Left forelimb (tissue), 1 donor: Measurements from ENCODE around the gene YWHAE.
"Not testable (repeated sequence)": the region's sequence is repeated elsewhere in the genome, so short reads cannot be mapped to it uniquely, and the experiment has no call there.

ENCODE experiments used
- DNase-seq: peaks from one replicate; pipeline ENCODE4 v3.0.0-alpha.2; 2018; ENCODE audit warnings: low spot score

YWHAE gene

DNA sequence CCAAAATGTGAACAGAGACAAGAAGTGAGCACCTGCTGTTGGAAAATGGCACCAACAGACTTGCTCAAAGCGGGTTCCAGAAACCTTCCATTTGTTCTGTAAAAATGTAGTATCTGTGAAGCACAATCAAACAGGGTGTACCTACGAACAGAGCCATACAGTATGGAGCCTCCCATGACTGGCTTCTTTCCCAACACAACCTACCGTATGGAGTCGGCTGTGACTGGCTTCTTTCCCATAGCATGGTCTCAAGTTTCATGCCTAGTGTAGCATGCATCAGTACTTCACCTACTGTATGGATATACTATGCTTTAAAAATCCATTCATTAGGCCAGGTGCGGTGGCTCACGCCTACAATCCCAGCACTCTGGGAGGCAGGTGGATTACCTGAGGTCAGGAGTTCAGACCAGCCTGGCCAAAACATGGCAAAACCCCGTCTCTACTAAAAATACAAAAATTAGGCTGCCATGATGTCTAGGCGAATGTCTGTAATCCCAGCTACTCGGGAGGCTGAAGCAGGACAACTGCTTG lies 26.2 kb downstream of the YWHAE start:
- no peak for DNase-seq

GRCh38 chr17:1372618-1373017 lies 27.4 kb downstream of the YWHAE start:
- DNase-seq = no peak

GRCh38 chr17:1371893-1372590 lies 28.0 kb downstream of the YWHAE start:
- DNase-seq = no peak

DNA sequence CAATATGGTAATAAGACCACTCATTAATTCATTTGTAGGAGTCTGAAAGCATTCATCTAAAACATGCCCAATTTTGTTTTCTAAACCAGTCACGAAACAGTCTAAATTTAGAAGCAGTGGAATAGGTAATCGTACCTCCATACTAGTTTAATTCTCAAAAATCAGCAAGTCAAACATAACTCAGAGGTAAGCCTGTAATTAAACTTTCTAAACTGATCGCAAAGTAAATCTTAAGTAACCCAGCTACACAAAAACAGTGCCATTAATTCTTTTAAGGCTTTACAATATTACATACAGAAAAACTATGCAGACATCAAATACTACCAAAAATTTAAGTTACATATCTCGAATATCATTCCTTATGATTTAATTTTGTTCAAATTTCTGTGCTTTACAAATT lies 31.4 kb downstream of the YWHAE start:
- no peak for DNase-seq

GRCh38 chr17:1367351-1367745 lies 32.7 kb downstream of the YWHAE start:
- DNase-seq = no peak

GRCh38 chr17:1366234-1366633 lies 33.8 kb downstream of the YWHAE start:
- DNase-seq = no peak

GRCh38 chr17:1365445-1366039 lies 34.5 kb downstream of the YWHAE start:
- peak; percentile 70 for DNase-seq

- DNase-seq = no peak
Measured at GRCh38 chr17:1362964-1363363, 37.1 kb downstream of the YWHAE start.

- DNase-seq = no peak
Measured at GRCh38 chr17:1362065-1362848, 37.8 kb downstream of the YWHAE start.

- no peak for DNase-seq
Measured at GRCh38 chr17:1360975-1361374, 39.0 kb downstream of the YWHAE start.

- DNase-seq = not testable (repeated sequence)
Measured at GRCh38 chr17:1360315-1360714, 39.7 kb downstream of the YWHAE start.

DNA sequence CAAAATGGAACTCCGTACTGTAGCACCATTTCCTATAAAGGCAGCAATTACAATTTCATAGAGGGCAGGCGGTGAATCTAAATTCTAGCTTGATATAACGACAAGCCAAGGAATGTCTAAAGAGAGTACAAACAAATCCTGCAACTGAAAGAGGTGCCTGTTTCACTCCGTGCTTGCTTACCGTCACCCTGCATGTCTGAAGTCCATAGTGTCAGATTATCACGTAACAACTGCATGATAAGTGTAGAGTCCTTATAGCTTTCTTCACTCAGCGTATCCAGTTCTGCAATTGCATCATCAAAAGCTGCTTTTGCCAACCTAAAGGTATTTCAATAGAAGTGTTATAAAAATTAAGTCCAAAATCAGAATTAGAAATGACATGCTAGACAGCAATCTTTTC lies 46.0 kb downstream of the YWHAE start:
- no peak for DNase-seq

- DNase-seq = not testable (repeated sequence)
Measured at GRCh38 chr17:1352530-1352929, 47.5 kb downstream of the YWHAE start.

DNA sequence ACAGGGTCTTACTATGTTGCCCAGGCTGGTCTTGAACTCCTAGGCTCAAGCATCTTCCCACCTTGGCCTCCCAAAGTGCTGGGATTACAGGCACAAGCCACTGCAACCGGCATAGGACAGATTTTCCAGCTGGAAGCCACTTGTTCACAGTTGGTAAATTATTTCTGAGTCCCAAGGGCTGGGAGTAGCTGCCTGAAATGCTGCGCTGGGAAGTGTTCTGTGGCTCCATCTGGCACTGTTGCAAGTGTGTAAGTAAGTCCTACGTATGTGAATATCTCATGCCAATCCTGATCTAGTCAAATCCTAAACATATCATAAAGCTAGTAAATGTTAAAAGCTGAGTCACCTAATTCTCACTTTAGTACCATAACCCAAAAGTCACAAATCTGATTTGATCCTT lies 48.1 kb downstream of the YWHAE start:
- DNase-seq = no peak

GRCh38 chr17:1351275-1351674 lies 48.7 kb downstream of the YWHAE start:
- DNase-seq = no peak

- DNase-seq = no peak
Measured at GRCh38 chr17:1347589-1348323, 52.3 kb downstream of the YWHAE start.

GRCh38 chr17:1344521-1344920 lies 55.5 kb downstream of the YWHAE start:
- DNase-seq = no peak

DNA sequence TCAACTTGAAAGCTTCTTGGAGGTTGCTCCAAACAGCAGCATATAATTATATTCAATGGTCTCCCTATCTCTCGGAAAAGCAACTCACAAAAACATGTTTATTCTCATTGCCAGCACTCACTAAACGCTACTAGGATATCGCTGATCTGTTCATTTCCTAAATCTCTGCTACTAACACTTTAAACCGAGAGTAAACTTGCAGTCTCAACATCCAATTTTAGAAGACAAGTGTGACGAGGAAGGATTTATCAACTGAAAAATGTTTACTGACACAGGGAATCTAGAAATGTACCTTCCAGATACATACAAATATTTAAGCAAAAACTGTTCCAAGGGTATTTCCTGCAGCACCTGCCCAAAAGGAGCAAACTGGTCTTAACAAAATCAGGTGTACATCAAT lies 56.5 kb downstream of the YWHAE start:
- no peak for DNase-seq

- DNase-seq = no peak
Measured at GRCh38 chr17:1340371-1340770, 59.7 kb downstream of the YWHAE start.

DNA sequence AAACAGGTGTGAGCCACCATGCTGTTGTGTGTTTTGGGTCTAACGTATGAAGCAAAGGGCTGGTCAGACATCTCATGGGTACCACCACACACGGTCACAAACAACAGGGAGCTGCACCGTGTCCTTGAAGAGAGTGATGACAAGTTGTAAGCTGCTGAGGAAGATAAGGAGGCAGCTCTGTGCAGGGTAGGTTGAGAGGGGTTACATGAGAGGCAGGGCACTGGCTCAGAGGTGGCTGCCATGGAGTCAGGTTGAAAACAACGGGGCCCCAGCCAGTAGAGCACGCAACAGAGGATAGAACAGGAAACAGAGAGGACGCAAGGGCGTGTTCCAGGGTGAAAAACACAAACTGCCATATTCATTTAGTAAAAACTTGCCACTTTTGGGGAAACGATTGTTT lies 68.3 kb downstream of the YWHAE start:
- no peak for DNase-seq

GRCh38 chr17:1329745-1330343 lies 70.2 kb downstream of the YWHAE start:
- DNase-seq = no peak

GRCh38 chr17:1328437-1328836 lies 71.6 kb downstream of the YWHAE start:
- DNase-seq = no peak
